ENCODE measurements around the gene MVB12B. TPM values are rescaled to one million over a fixed set of nuclear protein-coding genes. Genes with fewer than 3 reads are reported as not detected.
A peak's percentile ranks its signal among the peaks of the same experiment; 100 is the strongest.

MVB12B gene
- total RNA-seq, 1 experiment from 2014 or later = 10.7 TPM

- DNase-seq (ENCODE audit: low spot score) = no peak
Measured at GRCh38 chr9:126303488-126303887, 23.1 kb upstream of the MVB12B start.

GRCh38 chr9:126304207-126304970 is 22.2 kb upstream of the MVB12B start:
- no peak for DNase-seq (ENCODE audit: low spot score)

- DNase-seq (ENCODE audit: low spot score) = no peak
Measured at GRCh38 chr9:126304971-126305320, 21.7 kb upstream of the MVB12B start.

GRCh38 chr9:126306071-126306647 is 20.5 kb upstream of the MVB12B start:
- no peak for DNase-seq (ENCODE audit: low spot score)

- DNase-seq (ENCODE audit: low spot score) = no peak
Measured at GRCh38 chr9:126307322-126308061, 19.1 kb upstream of the MVB12B start.

- DNase-seq (ENCODE audit: low spot score) = no peak
Measured at GRCh38 chr9:126309427-126310189, 17.0 kb upstream of the MVB12B start.

GRCh38 chr9:126312584-126313551 is 13.8 kb upstream of the MVB12B start:
- DNase-seq (ENCODE audit: low spot score) = no peak

GRCh38 chr9:126316085-126316655 is 10.5 kb upstream of the MVB12B start:
- no peak for DNase-seq (ENCODE audit: low spot score)

GRCh38 chr9:126317513-126317912 is 9.1 kb upstream of the MVB12B start:
- no peak for DNase-seq (ENCODE audit: low spot score)

- no peak for DNase-seq (ENCODE audit: low spot score)
Measured at GRCh38 chr9:126318858-126319257, 7.8 kb upstream of the MVB12B start.

- no peak for DNase-seq (ENCODE audit: low spot score)
Measured at GRCh38 chr9:126319671-126320070, 7.0 kb upstream of the MVB12B start.

- no peak for DNase-seq (ENCODE audit: low spot score)
Measured at GRCh38 chr9:126320158-126320922, 6.3 kb upstream of the MVB12B start.

- DNase-seq (ENCODE audit: low spot score) = no peak
Measured at GRCh38 chr9:126321742-126322141, 4.9 kb upstream of the MVB12B start.

- DNase-seq (ENCODE audit: low spot score) = no peak
Measured at GRCh38 chr9:126325821-126326220, 808 bp upstream of the MVB12B start.

- DNase-seq (ENCODE audit: low spot score) = peak; percentile 13
Measured at GRCh38 chr9:126327006-126327713, 531 bp downstream of the MVB12B start.

GRCh38 chr9:126327714-126328185 is 1.1 kb downstream of the MVB12B start:
- DNase-seq (ENCODE audit: low spot score) = no peak

GRCh38 chr9:126328407-126328806 is 1.8 kb downstream of the MVB12B start:
- DNase-seq (ENCODE audit: low spot score) = no peak

GRCh38 chr9:126329476-126330275 is 3.0 kb downstream of the MVB12B start:
- DNase-seq (ENCODE audit: low spot score) = no peak

Data from A172 (cell line).